ENCODE data around the gene IL1R1.
A peak's percentile ranks its signal among the peaks of the same experiment; 100 is the strongest.

DNA sequence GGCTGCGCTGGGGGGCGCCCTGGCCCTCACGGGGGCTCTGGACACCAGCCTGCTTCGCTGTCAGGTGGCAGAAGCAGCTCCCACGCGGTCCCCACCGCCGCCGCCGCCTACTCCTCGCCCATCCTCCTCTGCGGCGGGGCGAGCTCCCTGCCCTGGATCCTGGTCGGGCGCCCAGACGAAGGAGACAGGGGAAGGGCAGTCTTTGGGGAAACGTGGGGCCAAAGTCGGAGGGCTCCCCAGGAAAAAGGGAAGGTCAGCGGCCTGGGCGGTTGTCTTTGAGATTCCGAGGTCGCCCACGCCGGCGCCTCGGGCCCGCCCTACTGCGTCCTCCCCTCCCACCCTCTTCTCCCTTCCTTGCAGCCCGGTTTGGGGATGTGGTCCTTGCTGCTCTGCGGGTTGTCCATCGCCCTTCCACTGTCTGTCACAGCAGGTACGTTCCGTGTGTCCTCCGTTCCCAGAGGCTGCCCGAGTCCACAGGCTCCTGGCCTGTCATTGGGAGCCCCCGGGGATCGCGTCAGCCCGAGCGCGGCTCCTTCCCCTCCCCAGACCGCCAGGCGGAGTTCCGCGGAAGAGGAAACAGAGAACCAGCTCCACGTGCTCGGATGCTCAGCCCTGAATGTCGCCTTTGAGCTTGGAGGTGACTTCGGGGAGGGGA lies 45.1 kb downstream of the IL1R1 start:
- no peak for TF ChIP-seq EZH2 (IDR thresholded peaks at IDR 0.05; ENCODE audit: low read length, missing control alignments)
- TF ChIP-seq, protein P1, sequence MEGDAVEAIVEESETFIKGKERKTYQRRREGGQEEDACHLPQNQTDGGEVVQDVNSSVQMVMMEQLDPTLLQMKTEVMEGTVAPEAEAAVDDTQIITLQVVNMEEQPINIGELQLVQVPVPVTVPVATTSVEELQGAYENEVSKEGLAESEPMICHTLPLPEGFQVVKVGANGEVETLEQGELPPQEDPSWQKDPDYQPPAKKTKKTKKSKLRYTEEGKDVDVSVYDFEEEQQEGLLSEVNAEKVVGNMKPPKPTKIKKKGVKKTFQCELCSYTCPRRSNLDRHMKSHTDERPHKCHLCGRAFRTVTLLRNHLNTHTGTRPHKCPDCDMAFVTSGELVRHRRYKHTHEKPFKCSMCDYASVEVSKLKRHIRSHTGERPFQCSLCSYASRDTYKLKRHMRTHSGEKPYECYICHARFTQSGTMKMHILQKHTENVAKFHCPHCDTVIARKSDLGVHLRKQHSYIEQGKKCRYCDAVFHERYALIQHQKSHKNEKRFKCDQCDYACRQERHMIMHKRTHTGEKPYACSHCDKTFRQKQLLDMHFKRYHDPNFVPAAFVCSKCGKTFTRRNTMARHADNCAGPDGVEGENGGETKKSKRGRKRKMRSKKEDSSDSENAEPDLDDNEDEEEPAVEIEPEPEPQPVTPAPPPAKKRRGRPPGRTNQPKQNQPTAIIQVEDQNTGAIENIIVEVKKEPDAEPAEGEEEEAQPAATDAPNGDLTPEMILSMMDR (conservative IDR thresholded peaks at IDR 0.05 in 1 of 2, IDR thresholded peaks at IDR 0.05 in 1 of 2; ENCODE audit: low read depth in 1 of 2, low read length in 2 of 2) = peak; percentile 47 to 53

All from fibroblast of lung (primary cell).